Hematopoietic multipotent progenitor cell treated with erythropoietin and hydrocortisone succinate and interleukin-3 and kit ligand, for 4 days (in vitro differentiated cells): ENCODE data around the gene SEPTIN2.
A peak's percentile ranks its signal among the peaks of the same experiment; 100 is the strongest.
"Not testable (repeated sequence)": the region's sequence is repeated elsewhere in the genome, so short reads cannot be mapped to it uniquely, and the experiment has no call there.

ENCODE experiments used
- DNase-seq: peaks from one replicate; pipeline ENCODE4 v3.0.0-alpha.2; 2015

Gene SEPTIN2

DNA sequence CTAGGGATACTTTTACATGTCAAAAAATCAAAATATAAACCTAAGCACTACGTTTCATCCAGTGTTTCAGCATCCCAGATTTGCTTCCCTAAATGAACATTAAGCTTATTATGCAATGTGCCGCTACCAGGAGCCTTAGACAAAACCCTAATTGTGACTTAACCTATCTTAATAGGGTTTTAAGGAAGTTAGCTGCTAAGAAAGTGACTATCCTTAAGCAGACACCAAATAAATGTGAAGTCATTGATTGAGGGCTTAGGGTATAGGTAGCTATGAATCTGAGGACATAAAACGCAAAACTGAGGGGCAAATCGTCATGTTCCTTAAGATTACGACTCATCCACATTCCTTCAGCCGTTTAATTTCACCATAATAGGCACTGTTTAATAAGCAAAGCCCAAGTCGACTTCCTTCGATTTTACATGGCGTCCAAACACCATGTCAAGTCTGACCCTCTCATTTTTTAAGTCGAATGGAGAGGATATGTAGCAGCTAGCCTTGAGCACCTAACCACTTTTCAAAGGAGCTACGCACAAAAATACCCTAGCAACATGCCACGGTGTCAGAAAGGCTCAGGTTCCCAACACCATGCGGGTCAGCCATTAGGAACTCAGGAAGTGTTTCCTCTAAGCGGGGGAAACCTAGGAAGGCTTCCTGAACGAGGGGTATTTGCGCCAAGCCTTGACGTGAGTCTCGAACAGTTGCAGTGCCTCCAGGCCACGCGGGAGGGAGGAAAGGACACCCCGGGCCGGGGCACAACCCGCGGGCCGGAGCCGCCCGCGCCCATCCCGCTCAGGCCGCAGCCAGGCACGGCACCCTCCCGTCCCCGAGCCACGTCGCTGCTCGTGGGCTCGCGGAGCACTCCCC is 1.3 kb upstream of the SEPTIN2 start:
- DNase-seq, result peak; percentile 56

DNA sequence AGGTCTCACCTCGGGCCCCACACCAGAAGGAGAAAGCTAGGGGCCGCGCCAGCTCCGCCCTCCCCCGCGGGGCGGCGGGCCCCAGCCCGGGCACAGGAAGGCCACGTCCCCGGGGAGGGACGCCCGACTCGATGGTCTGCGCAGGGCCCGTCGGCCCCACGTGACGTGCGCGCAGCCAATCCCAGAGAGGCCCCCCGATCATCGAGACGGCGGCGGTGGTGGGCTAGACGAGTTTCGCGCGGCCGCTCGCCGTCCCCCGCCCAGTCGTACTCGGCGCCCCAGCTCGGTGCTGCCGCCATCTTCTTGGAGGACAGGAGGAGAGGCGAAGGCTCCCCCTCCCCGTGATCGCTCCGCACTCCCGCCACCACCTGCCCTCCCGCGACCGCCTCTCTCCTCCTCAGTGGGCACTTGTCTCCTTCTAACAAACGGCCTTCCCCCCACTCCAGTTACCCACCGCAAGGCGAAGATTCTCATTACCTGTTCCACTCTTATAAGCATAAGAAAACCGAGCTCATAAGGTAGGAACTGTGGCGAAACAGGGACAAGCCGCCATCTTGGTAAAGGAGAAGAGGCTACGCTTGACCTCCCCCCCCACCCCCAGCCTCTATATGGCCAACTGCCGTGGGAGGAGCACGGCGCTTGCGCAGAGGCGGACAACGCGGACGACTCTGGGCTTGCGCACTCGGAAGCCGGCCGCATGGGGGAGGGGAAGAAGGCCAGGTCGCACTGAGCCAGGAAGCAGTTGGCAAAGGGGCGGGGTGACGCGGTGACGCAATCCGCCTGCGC is 439 bp upstream of the SEPTIN2 start, which contains the start of gene HDLBP:
HDLBP (minus strand) TSS at position 580 of the 786 bp plus-strand sequence. CDS start 48,803 bp downstream, outside the sequence.
- peak; percentile 100 for DNase-seq

DNA sequence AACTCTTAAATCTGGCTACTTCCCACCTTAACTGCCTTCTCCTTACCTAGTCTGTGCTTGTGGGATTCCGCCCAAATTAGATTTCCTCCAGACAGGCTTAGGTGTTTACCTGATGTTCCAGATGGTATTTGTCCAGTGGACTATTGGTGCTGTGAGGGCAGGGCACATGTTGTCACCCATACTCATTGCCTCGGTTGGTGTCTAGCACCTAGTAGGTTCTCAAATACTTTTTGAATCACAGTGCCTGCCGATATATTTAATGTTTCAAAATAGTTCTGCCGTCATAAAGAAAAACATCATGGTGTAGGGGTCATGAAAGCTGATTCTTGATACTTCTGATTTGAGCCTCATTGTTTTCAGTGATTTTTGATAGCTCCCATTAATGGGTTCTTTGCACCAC is 1.1 kb downstream of the SEPTIN2 start:
- DNase-seq, result no peak

DNA sequence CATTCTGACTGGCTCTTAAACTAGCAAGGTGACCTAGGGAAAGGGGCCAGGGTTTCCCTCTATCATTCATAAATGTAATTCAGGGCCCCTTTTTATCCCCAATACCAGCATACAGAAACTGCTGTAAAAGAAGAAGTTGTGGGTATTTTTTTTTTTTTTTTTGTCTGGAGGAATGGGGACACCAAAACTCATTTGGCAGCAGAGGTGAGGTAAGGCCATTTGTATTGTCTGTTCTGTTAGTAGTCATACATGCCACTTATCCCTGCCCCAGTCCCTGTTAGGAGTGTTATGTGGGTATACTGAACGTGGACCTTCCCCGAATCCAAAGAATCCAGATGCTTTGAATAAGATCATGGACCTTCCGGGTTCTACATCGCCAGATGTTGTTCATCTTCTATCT is 1.7 kb downstream of the SEPTIN2 start:
- peak; percentile 68 for DNase-seq

DNA sequence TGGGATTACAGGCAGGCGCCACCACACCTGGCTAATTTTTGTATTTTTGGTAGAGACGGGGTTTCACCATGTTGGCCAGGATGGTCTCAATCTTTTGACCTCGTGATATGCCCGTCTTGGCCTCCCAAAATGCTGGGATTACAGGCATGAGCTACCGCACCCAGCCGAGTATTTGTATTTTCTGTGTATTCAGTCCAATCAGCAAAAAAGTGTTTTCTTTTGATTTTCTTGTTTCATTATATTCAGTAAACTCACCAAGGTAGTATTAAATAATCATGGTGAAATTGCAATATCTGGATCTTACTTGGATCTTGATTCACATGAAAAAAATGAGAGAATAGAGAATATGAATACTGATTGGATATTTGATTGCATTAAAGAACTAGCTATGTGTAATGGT is 3.1 kb downstream of the SEPTIN2 start:
- DNase-seq, result not testable (repeated sequence)

DNA sequence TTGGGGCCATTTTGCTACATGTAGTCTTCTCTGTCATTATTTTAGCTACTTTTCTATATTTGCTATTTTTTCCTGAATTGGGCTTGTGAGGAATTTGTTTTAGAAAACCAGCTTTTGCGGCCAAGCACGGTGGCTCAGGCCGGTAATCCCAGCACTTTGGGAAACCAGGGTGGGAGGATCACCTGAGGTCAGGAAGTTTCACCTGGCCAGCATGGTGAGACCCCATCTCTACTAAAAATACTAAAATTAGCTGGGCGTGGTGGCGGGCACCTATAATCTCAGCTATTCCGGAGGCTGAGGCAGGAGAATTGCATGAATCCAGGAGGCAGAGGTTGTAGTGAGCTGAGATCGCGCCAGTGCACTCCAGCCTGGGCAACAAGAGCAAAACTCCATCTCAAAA is 4.7 kb downstream of the SEPTIN2 start:
- no peak for DNase-seq

DNA sequence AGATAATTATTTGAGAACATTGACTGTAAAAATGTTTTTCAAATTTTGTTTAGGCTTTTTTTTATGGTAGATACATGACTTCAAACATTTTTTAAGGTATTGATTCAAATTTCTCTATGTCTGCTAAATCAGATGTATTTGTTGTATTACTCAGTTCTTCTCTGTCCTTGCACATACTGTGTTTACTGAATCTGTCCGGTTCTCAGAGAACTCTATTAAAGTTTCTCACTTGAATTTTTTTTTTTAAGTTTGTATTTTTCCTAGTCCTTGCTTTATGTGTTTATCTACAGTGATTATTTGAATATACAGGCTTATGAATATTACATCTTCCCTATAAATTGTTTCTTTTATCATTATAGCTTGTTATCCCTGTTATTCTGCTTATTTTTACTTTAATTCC is 5.3 kb downstream of the SEPTIN2 start:
- DNase-seq, result no peak

DNA sequence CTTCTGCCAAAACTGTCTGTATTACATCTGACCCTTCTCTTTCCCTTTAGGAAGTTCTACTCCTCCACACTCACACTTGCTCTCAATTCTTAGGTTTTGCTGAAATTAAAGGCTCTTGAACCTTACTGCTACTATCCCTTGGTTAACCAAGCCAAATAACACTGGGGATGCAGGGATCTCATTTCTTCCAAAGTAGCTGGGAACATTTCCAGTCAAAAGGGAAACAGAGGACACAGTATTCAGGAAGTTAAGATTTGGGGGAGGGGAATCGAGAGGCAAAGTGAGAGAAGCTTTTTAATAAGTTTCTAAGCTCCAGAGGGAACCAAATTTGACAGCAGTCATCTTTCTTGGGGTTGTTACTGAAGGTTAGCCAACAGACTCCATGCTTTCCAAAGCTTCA is 6.2 kb downstream of the SEPTIN2 start:
- no peak for DNase-seq

DNA sequence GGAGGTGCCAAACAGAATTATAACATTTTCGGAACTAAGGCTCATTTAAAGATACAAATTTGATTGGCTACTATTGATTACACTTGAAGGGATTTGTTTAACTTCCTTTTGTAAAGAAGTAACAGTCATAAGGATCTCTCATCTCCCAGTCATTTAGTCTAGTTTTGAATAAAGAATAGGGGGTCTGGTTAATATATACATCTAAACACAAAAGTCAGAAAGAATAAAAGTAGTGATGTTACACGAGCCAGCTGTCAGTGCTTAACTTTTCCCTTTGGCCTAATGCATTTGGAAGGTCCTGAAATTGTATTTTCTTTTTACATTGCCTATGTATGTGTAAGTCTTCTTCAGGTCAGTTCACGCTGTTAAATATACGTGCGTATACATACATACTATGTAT is 8.1 kb downstream of the SEPTIN2 start:
- DNase-seq, result no peak

DNA sequence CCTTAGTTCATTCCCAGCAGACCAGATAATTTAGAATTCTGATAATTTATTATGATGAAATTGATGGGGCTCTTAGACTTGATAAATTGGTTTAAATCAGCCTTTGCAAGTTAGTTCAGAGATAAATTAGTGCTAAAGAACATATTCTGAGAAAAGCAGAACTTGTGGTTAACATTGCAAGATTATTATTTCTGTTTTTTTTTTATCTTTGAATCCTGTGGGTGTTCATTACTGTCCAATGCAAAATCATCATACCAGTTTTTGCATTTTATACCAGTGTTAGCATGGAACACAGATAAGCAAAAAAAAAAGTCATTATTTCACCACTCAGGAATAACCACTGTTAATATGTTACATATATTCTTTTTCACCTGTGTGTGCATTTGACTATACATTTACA is 9.1 kb downstream of the SEPTIN2 start:
- peak; percentile 91 for DNase-seq

DNA sequence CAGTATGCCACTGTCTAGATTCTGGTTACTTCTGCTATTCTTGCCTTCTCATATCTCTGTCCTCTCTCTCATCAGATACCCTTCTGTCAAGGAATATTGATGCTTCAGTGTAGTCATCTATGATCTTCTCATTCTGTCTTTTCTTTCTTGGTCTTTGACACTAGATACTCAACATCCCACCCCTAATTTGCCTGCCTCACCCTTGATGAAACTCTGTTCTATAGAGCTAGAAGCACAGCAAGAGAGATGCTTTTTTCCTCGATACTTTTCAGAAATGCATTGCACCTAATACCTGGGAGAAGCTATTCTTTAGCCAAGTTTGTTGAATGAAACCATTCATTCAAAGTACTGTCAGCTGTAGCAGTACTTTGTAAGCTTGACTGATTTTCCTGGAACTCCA is 9.5 kb downstream of the SEPTIN2 start:
- no peak for DNase-seq

DNA sequence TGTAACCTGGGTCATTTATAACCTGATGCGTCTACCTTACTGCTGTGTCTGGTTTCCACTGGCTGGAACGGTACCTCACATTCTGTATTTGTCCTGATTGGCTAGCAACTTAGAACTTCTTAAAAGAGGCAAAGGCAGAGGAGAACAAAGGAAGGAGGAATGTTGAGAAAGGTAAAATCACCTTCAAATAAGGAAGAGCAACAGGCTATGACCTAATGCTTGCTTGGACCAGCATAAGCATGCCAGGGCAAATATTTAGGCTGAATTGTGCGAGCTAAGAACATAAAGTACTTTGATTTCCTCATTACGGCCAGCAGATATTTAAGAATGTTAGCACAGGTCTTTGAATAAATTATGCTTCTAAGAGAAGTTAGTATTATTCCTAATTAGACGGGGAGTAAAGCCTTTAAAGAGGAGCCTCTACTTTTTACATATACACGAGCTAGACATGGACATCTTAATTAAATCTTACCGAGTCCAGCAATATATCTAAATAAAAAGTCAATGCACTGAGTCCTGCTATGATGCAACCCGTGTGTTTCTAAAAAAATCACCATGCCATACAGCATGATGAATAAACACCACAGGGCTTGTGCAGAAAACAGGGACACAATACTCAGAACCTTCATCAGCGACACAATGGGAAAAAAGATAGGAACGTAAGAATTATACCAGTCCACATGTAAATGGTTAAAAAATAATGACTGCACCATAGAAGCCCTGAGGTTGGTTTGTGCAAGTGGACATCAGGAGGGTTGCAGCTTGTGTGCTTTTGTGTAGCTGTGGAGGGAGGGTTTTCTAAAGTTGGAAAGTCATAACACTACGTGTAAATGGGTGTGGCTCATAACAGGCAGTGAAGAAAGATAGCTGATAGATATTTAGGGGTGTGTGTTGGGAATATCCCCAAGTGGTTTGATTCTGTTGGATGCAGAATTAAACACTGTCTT is 14.2 kb downstream of the SEPTIN2 start:
- no peak for DNase-seq

DNA sequence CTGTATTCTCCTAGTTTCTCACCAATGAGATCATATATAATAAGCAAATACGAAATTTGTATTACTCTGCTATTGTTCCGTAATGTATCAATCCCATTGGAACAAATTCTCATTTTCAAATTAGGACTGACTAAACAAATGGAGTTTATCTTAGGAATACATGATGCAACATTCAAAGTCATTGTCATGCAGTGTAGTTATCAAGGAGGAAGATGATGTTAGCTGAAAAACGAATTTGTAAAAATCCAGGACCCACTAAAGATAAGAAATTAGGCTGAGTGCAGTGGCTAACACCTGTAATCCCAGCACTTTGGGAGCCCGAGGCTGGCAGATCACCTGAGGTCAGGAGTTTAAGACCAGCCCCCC is 14.9 kb downstream of the SEPTIN2 start:
- DNase-seq, result no peak

DNA sequence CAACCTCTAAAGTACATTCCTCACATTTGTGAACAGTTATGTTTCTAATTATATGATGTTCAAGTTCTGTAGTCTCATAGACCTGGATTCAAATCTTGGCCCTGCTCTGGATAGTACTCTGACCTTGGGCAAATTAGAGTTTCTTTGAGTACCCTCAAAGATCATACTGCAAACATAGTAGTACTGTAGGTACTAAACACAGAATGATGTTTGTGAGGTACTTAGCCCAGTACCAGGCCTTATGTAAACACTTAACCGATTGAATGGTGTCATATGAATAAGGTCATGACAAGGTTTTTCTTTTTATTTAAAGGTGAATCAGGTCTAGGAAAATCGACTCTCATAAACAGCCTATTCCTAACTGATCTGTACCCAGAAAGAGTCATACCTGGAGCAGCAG is 19.1 kb downstream of the SEPTIN2 start:
- no peak for DNase-seq

DNA sequence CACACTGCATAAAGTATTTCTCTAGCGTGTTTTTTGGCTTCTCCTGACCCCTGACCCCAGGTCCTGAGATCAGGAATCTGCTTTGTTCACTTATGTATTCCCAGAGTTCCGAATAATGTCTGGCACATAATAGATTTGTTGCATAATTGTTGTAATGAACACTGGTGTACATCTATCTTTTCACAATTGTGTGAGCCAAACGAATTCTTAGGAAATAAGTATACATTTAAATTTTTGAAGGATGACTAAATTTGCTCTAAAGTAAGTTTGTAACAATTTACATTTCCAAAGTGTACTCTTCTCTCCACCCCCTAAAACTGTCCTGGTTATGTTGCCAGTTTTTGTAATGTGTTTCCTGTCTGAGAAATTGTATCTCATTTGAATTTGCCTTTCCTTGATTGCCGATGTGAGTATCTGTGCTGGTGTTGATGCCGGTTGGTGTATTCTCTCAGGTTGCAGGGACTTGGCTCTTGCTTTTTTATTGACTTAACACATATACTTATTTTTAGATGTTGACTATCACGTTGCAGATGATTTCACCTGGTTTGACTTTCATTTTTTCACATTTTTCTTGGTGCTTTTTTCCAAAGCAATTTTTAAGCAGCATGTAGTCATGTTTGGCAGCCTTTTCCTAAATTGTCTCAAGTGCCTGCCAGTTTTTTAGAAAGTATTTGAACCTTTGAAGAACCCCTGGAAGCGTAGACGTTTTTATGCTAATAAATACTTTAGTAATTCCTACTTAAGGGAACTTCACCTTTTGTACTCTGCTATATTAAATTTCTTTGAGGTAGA is 24.3 kb downstream of the SEPTIN2 start:
- no peak for DNase-seq

DNA sequence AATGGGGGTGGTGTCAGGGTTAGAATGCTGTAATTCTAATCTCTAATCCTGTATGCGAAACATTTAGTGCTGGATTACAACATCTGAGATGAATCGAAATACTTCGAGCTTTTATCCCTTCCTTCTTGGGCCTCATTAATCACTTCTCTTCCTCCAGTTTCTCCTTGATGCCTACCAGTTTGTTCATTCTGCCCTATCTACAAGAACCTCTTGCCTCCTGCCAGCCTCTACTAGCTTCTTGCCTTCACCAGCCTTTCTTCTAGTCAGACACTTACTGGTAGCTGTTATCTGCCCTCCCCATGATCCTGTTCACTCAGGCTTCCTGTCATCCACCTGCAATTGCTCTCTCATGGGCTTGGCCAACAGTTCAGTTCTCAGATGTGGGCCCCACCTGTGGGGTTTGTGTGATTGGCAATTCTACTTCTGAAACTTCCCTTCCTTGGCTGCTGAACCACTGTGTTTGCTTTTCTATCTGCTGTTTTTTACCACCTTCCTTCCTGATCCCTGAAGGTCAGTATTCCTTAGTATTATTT is 25.0 kb downstream of the SEPTIN2 start:
- DNase-seq, result peak; percentile 23

DNA sequence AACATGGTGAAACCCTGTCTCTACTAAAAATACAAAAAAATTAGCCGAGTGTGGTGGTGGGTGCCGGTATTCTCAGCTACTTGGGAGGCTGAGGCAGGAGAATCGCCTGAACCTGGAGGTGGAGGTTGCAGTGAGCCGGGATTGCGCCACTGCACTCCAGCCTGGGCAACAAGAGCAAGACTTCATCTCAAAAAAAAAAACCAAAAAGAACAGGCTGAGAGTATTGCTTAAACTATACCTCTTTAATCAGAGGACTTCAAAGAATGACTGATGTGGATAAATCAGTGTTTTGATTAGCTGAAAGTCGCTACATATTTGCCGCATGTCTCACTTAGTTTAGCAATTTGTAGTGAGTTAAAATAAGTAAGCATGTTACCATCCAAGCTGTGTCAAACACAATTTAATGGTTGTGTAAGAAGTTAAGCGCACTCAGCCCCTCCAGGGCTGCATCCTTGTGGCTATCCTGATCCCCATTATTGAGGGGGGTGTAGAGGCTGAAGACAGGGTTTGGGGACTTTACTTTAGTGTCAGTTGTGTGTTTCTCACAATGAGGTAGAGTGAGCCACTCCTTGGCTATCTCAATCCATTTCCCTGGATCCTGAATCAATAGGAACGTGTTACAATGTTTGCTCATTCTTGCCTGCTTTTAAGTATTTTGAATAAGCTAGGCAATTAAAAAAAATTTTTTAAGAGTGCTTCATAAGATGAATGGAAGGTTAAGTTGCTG is 29.4 kb downstream of the SEPTIN2 start:
- DNase-seq, result no peak

DNA sequence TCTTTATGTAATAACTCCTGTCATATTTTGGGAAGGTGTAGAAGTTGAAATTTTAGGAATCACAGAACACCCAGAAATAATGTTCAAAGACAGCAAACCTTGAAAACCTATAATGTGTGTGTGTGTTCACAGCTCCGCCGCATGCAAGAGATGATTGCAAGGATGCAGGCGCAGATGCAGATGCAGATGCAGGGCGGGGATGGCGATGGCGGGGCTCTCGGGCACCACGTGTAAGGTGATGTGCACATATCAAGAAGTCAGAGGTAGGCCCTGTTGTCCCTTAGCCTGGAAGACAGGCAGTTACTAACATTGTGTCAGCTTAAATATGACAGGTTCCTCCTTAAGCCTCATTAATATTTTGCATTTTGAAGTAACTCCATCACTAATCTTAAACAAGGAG is 34.2 kb downstream of the SEPTIN2 start:
- no peak for DNase-seq

DNA sequence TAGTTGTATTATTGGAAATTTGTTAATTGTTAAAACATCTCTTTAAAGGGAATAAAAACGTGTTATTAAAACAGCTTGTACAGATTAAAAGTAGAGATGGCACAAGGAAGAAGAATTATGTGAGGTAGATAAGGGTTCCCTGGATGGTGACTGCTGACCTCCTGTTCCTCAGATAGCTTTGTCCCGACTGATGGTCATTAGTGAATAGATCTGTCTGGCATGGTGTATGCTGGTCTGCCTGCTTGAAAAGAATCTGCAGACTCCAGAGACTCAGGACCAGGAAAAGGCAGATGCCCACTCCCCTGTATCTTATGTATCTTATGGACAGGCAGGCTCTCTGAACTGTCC is 34.8 kb downstream of the SEPTIN2 start:
- DNase-seq, result no peak

DNA sequence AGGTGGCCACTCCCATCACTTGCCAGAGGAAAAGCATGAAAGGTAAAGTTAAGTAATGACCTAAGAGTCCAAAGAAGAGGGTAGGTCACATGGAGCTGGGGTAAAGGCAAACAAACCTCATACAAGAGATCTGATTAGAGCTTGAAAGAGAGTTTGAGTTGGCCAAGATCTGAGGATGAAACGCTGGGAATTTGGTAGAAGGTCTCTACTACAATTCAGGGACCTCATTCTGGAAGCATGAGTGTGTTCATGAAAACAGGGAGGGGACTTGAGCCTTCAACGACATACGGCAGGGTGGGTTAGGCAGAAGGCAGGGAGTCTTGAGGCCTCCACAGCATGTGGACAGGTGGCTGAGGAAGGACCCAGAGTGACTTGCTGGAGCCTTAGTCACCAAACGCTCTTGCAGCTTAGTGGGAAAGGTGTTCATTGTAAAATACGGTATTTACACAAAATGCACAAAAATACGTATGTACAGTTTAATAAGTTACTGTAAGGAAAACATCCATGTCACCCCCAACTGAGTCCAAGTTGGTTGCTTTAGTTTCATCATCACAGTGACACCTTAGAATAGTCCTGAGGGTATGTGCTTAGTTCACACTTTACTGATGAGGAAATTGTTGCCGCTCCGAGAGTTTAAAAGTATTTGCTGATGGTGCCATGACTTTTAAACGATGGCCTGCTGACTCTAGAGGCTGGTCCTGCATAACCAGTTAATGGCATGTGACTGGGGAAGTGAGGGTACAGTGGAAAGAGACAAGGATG is 35.3 kb downstream of the SEPTIN2 start:
- DNase-seq, result no peak

DNA sequence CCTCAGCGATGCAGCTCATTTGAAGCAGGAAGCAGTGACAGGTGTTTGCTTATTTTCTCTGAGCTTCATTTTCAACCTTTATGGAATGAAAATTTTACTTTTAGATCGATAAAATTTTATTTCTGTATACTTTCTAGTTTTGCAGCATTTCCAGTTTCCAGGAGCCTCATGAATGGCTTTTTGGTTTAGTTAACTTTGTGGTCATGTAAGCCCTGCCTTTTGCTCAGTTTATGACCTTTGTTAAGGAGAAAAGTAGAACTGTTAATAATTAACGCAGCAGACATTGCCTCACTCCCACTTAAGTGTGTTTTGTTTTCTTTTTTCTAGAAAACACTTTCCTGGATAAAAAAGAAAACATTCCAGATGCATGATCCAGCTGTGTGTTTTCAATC is 35.9 kb downstream of the SEPTIN2 start:
- no peak for DNase-seq
